ENCODE data around the gene MYO3B.
A peak's percentile ranks its signal among the peaks of the same experiment; 100 is the strongest.
"Not testable (repeated sequence)": the region's sequence is repeated elsewhere in the genome, so short reads cannot be mapped to it uniquely, and the experiment has no call there.

The MYO3B gene

DNA sequence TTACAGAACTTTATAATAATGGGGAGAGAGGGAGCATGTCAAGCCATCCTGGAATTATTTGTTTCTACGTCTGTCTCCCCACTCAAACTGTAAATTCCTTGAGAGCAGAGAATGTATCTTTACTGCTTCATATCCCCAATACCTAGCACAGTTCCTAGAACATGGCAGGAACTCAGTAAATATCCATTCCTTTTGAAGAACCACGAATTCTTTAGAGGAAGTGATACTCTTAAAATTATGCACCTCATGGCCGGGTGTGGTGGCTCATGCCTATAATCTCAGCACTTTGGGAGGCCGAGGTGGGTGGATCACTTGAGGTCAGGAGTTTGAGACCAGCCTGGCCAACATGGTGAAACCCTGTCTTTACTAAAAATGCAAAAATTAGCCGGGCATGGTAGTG is 171.3 kb downstream of the MYO3B start:
- H3K36me3 Mint-ChIP-seq (ENCODE audit: low read depth); H3K9me3 Mint-ChIP-seq; H3K27ac Mint-ChIP-seq; H3K4me1 Mint-ChIP-seq (ENCODE audit: low read depth); H3K4me3 Mint-ChIP-seq; H3K27me3 Mint-ChIP-seq: not testable (repeated sequence)

DNA sequence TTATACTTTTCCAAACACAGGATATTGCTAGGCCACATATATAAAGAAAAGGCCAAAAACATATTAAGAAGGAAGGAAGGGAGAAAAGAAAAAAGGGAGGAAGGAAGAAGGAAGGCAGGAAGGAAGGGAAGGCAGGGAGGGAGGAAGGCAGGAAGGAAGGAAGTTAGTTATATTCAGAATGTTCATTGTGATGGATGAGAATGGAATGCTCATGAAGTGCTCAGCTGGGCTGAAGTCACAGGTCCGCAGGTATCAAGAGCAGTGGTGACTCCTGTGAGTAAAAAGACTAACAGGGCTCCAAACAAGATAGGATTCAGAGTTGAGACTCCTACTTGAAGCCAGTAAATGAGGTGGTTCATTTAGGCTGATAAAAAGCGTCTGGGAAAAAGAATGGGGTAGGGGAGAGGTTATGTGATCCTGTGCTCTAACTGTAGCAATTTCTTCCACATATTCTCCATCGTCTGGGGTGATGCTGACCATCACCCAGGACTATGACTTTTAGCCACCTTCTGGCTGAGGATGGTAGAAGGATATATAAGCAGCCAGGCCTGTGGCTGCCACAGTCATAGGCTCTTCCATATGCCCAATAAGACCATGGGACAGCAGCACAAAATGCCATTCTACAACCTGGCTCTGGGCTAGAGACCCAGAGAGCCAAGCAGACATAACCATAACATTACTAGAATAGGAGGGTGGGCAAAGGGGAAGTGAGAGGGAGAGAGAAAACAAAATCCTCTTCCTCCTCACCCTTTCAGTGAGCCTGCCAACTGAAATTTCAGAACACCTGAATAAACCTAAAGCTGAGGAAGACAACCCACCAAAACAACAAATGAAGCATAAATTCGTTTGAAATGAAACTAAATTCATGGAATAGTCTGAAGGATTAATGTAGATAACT is 173.2 kb downstream of the MYO3B start:
- H3K27ac Mint-ChIP-seq, result no peak overlapping the region
- H3K4me1 Mint-ChIP-seq (ENCODE audit: low read depth), result peaks cover 20% of the 10 kb centered on the region

GRCh38 chr2:170353723-170354122 is 175.8 kb downstream of the MYO3B start:
- Mint-ChIP-seq H3K27me3 (no peaks in the 10 kb centered on the region), H3K4me1 (ENCODE audit: low read depth) (peaks cover 20% of the 10 kb centered on the region), H3K9me3 (no peaks in the 10 kb centered on the region), H3K27ac (no peak overlapping the region), H3K36me3 (ENCODE audit: low read depth) (no peaks in the 10 kb centered on the region), H3K4me3 (no peak overlapping the region)

More for the DNA sequence above, 173.2 kb downstream of the MYO3B start:
- no peaks in the 10 kb centered on the region for H3K27me3 Mint-ChIP-seq
- H3K4me3 Mint-ChIP-seq, result no peak overlapping the region
- H3K36me3 Mint-ChIP-seq (ENCODE audit: low read depth), result no peaks in the 10 kb centered on the region
- no peaks in the 10 kb centered on the region for H3K9me3 Mint-ChIP-seq

DNA sequence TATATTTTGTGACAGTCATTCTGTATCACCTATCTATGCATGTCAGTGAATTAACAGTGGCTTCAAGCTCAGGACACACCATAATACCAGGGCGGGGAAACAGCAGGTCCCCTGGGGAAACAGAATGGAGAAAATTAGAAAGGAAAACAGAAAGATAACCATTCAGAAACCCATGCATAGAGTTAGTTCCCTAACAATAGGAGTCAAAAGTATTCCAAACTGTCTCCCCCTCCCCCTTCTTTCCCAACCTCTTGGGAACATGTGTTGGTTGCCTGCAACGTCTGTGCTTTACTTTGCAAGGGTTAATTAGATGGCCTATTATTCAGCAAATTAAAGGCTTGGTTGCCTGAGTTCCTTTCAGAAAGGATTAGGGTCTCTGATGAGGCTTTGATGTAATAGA is 176.4 kb downstream of the MYO3B start:
- H3K27ac Mint-ChIP-seq, result no peak overlapping the region
- no peaks in the 10 kb centered on the region for H3K36me3 Mint-ChIP-seq (ENCODE audit: low read depth)
- H3K27me3 Mint-ChIP-seq, result no peaks in the 10 kb centered on the region
- H3K4me1 Mint-ChIP-seq (ENCODE audit: low read depth), result peaks cover 20% of the 10 kb centered on the region
- H3K4me3 Mint-ChIP-seq, result no peak overlapping the region
- H3K9me3 Mint-ChIP-seq, result no peaks in the 10 kb centered on the region

- no peak overlapping the region for H3K27ac Mint-ChIP-seq
- no peaks in the 10 kb centered on the region for H3K9me3 Mint-ChIP-seq
Observed at GRCh38 chr2:170354855-170355780, 177.2 kb downstream of the MYO3B start.

GRCh38 chr2:170359466-170359865 is 181.5 kb downstream of the MYO3B start:
- Mint-ChIP-seq H3K36me3 (ENCODE audit: low read depth) (no peaks in the 10 kb centered on the region), H3K4me3 (no peak overlapping the region), H3K27me3 (peaks cover 11% of the 10 kb centered on the region), H3K4me1 (ENCODE audit: low read depth) (peaks cover 44% of the 10 kb centered on the region), H3K27ac (no peak overlapping the region), H3K9me3 (no peaks in the 10 kb centered on the region)

More at GRCh38 chr2:170354855-170355780, 177.2 kb downstream of the MYO3B start:
- Mint-ChIP-seq H3K4me1 (ENCODE audit: low read depth) (peaks cover 20% of the 10 kb centered on the region), H3K27me3 (peaks cover 2% of the 10 kb centered on the region), H3K36me3 (ENCODE audit: low read depth) (no peaks in the 10 kb centered on the region), H3K4me3 (no peak overlapping the region)

GRCh38 chr2:170360546-170361089 is 182.7 kb downstream of the MYO3B start:
- H3K36me3 Mint-ChIP-seq (ENCODE audit: low read depth), result no peaks in the 10 kb centered on the region
- peaks cover 32% of the 10 kb centered on the region for H3K4me1 Mint-ChIP-seq (ENCODE audit: low read depth)
- H3K27ac Mint-ChIP-seq, result no peak overlapping the region
- H3K4me3 Mint-ChIP-seq, result no peak overlapping the region
- no peaks in the 10 kb centered on the region for H3K9me3 Mint-ChIP-seq
- H3K27me3 Mint-ChIP-seq, result peaks cover 23% of the 10 kb centered on the region

GRCh38 chr2:170361090-170361936 is 183.4 kb downstream of the MYO3B start:
- no peaks in the 10 kb centered on the region for H3K36me3 Mint-ChIP-seq (ENCODE audit: low read depth)
- peaks cover 32% of the 10 kb centered on the region for H3K4me1 Mint-ChIP-seq (ENCODE audit: low read depth)
- H3K27ac Mint-ChIP-seq, result peak overlapping the region; percentile 92
- H3K27me3 Mint-ChIP-seq, result peaks cover 28% of the 10 kb centered on the region
- H3K9me3 Mint-ChIP-seq, result no peaks in the 10 kb centered on the region
- H3K4me3 Mint-ChIP-seq, result peak overlapping the region; percentile 57

DNA sequence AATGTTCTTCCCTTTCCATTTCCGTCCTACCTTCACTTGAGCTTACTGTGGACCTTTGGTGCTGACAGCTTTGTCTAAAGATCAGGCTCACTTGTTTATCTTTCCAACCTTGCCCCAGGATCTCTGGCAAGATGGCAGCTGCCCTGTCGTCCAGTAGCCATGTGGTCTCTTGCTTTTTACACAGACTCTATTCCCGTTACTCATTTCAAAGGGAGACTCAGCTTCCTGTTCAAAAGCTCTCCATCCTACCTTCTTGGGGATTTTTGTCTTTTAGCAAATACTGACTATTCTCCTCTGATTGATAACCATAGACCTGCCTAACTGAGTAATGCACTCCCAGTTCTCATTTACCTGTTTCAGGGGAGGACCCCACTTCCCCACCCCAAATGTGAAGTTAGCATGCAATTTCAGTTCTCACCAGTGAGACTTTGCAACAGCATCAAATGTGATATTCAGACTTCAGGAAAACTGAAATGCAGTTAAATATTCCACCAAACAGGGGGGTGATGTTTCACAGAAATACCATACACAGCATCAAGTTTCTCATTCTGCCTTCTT is 184.4 kb downstream of the MYO3B start:
- H3K36me3 Mint-ChIP-seq (ENCODE audit: low read depth), result no peaks in the 10 kb centered on the region
- H3K9me3 Mint-ChIP-seq, result no peaks in the 10 kb centered on the region
- peaks cover 37% of the 10 kb centered on the region for H3K27me3 Mint-ChIP-seq
- peaks cover 37% of the 10 kb centered on the region for H3K4me1 Mint-ChIP-seq (ENCODE audit: low read depth)
- peak overlapping the region; percentile 92 for H3K27ac Mint-ChIP-seq
- H3K4me3 Mint-ChIP-seq, result no peak overlapping the region

GRCh38 chr2:170362871-170363631 is 185.1 kb downstream of the MYO3B start:
- no peaks in the 10 kb centered on the region for H3K9me3 Mint-ChIP-seq
- H3K36me3 Mint-ChIP-seq (ENCODE audit: low read depth), result no peaks in the 10 kb centered on the region
- H3K27ac Mint-ChIP-seq, result peak overlapping the region; percentile 86
- H3K27me3 Mint-ChIP-seq, result peaks cover 41% of the 10 kb centered on the region
- peak overlapping the region; percentile 24 for H3K4me3 Mint-ChIP-seq
- H3K4me1 Mint-ChIP-seq (ENCODE audit: low read depth), result peaks cover 44% of the 10 kb centered on the region

- H3K27me3 Mint-ChIP-seq, result peaks cover 46% of the 10 kb centered on the region
- no peaks in the 10 kb centered on the region for H3K36me3 Mint-ChIP-seq (ENCODE audit: low read depth)
- H3K4me1 Mint-ChIP-seq (ENCODE audit: low read depth), result peaks cover 58% of the 10 kb centered on the region
- no peak overlapping the region for H3K27ac Mint-ChIP-seq
- H3K9me3 Mint-ChIP-seq, result no peaks in the 10 kb centered on the region
- H3K4me3 Mint-ChIP-seq, result no peak overlapping the region
Observed at GRCh38 chr2:170365003-170365402, 187.1 kb downstream of the MYO3B start.

DNA sequence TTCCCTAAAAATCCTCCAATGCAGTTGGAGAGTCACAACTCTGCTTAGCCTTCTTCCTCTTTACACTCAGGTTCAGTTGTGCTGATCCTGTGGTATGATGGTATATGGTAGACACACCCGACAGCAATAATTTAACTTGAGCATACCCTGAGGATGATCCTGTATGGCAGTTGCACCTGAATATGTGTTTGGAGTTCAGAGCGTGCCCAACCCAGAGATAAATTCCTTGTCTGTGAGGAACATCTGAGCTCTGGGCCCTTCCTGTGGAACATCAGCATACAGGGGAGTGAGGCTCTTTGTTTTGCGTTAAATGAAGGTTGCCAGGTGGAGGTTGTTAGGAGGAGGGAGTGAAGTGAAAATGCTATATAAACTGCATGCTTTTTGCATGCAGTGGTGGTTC is 187.7 kb downstream of the MYO3B start:
- H3K36me3 Mint-ChIP-seq (ENCODE audit: low read depth), result no peaks in the 10 kb centered on the region
- no peak overlapping the region for H3K4me3 Mint-ChIP-seq
- H3K4me1 Mint-ChIP-seq (ENCODE audit: low read depth), result peaks cover 63% of the 10 kb centered on the region
- peaks cover 44% of the 10 kb centered on the region for H3K27me3 Mint-ChIP-seq
- H3K9me3 Mint-ChIP-seq, result no peaks in the 10 kb centered on the region
- H3K27ac Mint-ChIP-seq, result no peak overlapping the region

DNA sequence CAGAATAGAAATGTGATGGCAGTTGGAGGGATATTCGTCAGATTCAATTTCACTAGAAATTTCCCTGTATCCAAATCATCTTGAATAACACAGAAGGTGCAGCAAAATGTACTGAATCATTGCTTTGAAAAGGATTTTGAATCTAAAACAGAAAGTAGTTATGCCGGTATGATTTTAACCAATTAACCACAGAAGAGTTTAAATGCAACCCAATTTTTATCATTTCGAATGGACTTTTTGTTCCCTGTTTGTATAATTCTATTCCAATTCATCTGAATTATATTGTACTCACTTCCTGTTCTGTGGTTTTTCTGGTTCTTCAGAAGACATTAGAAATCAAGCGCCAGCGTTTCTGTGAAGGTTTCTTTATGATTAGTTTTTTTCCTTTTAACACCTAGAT is 190.4 kb downstream of the MYO3B start:
- no peaks in the 10 kb centered on the region for H3K9me3 Mint-ChIP-seq
- H3K4me1 Mint-ChIP-seq (ENCODE audit: low read depth), result peaks cover 51% of the 10 kb centered on the region
- peaks cover 63% of the 10 kb centered on the region for H3K27me3 Mint-ChIP-seq
- H3K36me3 Mint-ChIP-seq (ENCODE audit: low read depth), result no peaks in the 10 kb centered on the region
- H3K27ac Mint-ChIP-seq, result peak overlapping the region; percentile 69
- H3K4me3 Mint-ChIP-seq, result peak overlapping the region; percentile 52
